Measurements from ENCODE around the gene PXN.
A peak's percentile ranks its signal among the peaks of the same experiment; 100 is the strongest.

DNA sequence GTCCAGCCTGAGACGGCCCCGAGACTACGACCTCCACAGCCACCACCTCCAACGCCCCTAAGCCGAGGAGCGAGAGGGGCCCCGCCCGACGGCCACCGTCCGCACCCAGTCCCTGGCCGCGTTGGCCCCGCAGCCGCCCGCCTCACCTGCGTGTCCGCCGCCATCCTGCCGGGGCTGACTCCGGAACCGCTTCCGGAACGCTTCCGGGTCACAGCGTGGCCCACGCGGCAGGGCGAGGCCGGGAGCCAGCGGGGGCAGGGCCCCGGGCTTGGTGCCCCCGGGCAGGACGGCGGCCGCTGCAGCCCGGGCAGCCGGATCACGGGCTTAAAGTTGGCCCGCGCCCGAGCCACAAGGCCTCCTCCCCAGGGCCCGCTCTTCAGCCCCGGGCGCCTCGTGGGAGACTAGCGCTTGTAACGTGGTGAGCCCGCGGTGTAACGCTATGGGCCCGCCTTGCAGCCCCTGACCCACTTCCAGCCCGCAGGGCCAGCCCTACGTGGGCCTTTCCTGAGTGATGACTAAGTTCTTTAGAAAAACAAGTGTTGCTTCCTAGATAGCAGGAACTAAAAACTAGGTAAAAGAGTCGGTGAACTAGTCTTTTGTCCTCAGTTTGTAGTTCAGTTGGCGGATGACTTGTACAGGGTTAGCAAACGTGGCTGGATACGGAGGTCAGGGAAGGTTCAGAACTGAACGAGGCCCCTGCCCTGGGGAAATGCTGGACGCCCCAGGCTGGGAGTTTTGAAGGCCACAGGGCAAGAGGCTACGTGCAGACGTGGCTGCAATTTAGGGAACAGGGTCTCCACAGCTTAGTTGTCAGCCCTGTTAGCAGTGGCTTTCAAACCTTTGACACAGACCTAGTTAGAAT lies 70.8 kb downstream of the PXN start, which contains the start of gene GCN1:
- TF ChIP-seq POLR2AphosphoS5 (IDR thresholded peaks at IDR 0.05; ENCODE audit: low read depth, low read length), result peak; percentile 81
- peak; percentile 87 for TF ChIP-seq POLR2A (IDR thresholded peaks at IDR 0.05; ENCODE audit: low read depth, low read length)
